ENCODE measurements around the gene S100A12.

The S100A12 gene

GRCh38 chr1:153364156-153364555 lies 11.3 kb downstream of the S100A12 start:
- Histone ChIP-seq H3K4me3 (ENCODE audit: severe bottlenecking) (no peak overlapping the region), H3K9me3 (ENCODE audit: severe bottlenecking) (no peaks in the 10 kb centered on the region), H3K27ac (ENCODE audit: poor library complexity, severe bottlenecking) (no peak overlapping the region), H3K4me1 (ENCODE audit: insufficient read depth, poor library complexity, severe bottlenecking) (peaks cover 16% of the 10 kb centered on the region), H3K36me3 (ENCODE audit: low read depth) (no peaks in the 10 kb centered on the region), H3K27me3 (ENCODE audit: insufficient read depth, poor library complexity, severe bottlenecking) (no peaks in the 10 kb centered on the region)
- TF ChIP-seq CTCF (IDR thresholded peaks at IDR 0.05; ENCODE audit: poor library complexity, severe bottlenecking): no peak
- ATAC-seq (ENCODE audit: low read depth) (no peak), DNase-seq (ENCODE audit: low spot score) (no peak)

- Histone ChIP-seq H3K36me3 (ENCODE audit: low read depth) (no peaks in the 10 kb centered on the region), H3K4me1 (ENCODE audit: insufficient read depth, poor library complexity, severe bottlenecking) (peaks cover 16% of the 10 kb centered on the region), H3K4me3 (ENCODE audit: severe bottlenecking) (no peak overlapping the region), H3K27me3 (ENCODE audit: insufficient read depth, poor library complexity, severe bottlenecking) (no peaks in the 10 kb centered on the region), H3K9me3 (ENCODE audit: severe bottlenecking) (no peaks in the 10 kb centered on the region), H3K27ac (ENCODE audit: poor library complexity, severe bottlenecking) (no peak overlapping the region)
- ATAC-seq (ENCODE audit: low read depth): no peak
- TF ChIP-seq CTCF (IDR thresholded peaks at IDR 0.05; ENCODE audit: poor library complexity, severe bottlenecking): no peak
- DNase-seq (ENCODE audit: low spot score): no peak
Observed at GRCh38 chr1:153363641-153364040, 11.8 kb downstream of the S100A12 start.

- Histone ChIP-seq H3K27me3 (ENCODE audit: insufficient read depth, poor library complexity, severe bottlenecking) (no peaks in the 10 kb centered on the region), H3K9me3 (ENCODE audit: severe bottlenecking) (no peaks in the 10 kb centered on the region), H3K4me1 (ENCODE audit: insufficient read depth, poor library complexity, severe bottlenecking) (peaks cover 25% of the 10 kb centered on the region), H3K4me3 (ENCODE audit: severe bottlenecking) (no peak overlapping the region), H3K36me3 (ENCODE audit: low read depth) (no peaks in the 10 kb centered on the region), H3K27ac (ENCODE audit: poor library complexity, severe bottlenecking) (no peak overlapping the region)
- no peak for TF ChIP-seq CTCF (IDR thresholded peaks at IDR 0.05; ENCODE audit: poor library complexity, severe bottlenecking)
- DNase-seq (ENCODE audit: low spot score): peak; percentile 50
- ATAC-seq (ENCODE audit: low read depth): no peak
Observed at GRCh38 chr1:153362187-153362775, 13.1 kb downstream of the S100A12 start.

- H3K27ac ChIP-seq (ENCODE audit: poor library complexity, severe bottlenecking): no peak overlapping the region
- H3K4me3 ChIP-seq (ENCODE audit: severe bottlenecking): no peak overlapping the region
- no peak for TF ChIP-seq CTCF (IDR thresholded peaks at IDR 0.05; ENCODE audit: poor library complexity, severe bottlenecking)
- ATAC-seq (ENCODE audit: low read depth) (no peak), DNase-seq (ENCODE audit: low spot score) (peak; percentile 21)
- no peaks in the 10 kb centered on the region for H3K9me3 ChIP-seq (ENCODE audit: severe bottlenecking)
- H3K36me3 ChIP-seq (ENCODE audit: low read depth): no peaks in the 10 kb centered on the region
- H3K4me1 ChIP-seq (ENCODE audit: insufficient read depth, poor library complexity, severe bottlenecking): peaks cover 32% of the 10 kb centered on the region
- no peaks in the 10 kb centered on the region for H3K27me3 ChIP-seq (ENCODE audit: insufficient read depth, poor library complexity, severe bottlenecking)
Observed at GRCh38 chr1:153361480-153362109, 13.8 kb downstream of the S100A12 start.

Data from RWPE2 (cell line).